Stimulated activated CD4-positive, alpha-beta T cell treated with anti-CD3 and anti-CD28 coated beads, Interleukin-15, amount 100 ng/mL, for 48 hours (primary cell): ENCODE results near the gene HUNK.
"Not testable (repeated sequence)": the region's sequence is repeated elsewhere in the genome, so short reads cannot be mapped to it uniquely, and the experiment has no call there.

Experiments
- DNase-seq, 2 donors: peaks; one replicate each; pipeline ENCODE4 v3.0.0-alpha.2; 2020; ENCODE audit warnings: low read depth in 2 of 2

HUNK gene

DNA sequence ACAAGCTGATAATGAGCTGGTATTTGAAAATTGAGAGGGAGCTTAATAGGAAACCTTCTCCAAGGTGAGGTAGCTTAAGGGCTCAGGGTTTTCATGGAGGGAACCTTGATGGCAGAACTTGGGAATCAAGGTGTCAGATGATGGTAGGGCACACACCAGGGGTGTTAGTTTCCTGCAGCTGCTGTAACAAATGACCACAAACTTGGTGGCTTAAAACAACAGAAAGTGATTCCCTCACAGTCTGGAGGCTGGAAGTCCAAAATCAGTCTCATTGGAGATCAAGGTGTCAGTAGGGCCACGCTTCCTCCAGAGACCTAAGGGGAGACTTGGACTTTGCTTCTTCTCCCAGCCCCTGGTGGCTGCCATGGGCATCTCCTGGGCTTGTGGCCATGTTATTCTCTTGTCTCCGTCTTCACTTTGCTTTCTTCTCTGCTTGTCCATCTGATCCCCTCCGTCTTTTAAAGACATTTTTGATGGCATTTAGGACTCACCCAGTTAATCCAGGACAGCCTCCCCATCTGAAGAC, 45.5 kb downstream of the HUNK start:
- DNase-seq = no peak

DNA sequence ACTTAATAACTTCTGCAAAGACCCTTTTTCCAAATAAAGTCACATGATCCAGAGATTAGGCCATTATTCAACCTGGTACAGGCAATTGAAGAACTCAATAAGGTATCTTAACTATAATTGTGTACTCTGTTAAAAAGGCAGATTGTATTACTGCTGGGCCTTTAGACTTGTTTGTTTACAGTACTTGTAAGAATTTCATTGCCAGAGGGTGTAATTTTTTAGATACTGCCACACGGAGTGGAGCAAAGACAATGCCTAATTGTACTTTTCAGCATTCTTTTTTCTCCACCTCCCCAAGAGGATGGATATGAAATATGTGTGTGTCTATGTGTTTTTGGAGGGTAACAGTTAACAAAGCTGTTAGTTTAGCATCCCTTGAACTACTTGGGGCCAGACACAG, 47.5 kb downstream of the HUNK start:
- DNase-seq = no peak

- no peak for DNase-seq
Measured at GRCh38 chr21:31921079-31921478, 48.3 kb downstream of the HUNK start.

- no peak for DNase-seq
Measured at GRCh38 chr21:31922881-31923280, 50.1 kb downstream of the HUNK start.

- DNase-seq = no peak
Measured at GRCh38 chr21:31923756-31924155, 50.9 kb downstream of the HUNK start.

GRCh38 chr21:31924548-31924947, 51.7 kb downstream of the HUNK start:
- no peak for DNase-seq

- no peak for DNase-seq
Measured at GRCh38 chr21:31926498-31926897, 53.7 kb downstream of the HUNK start.

- DNase-seq = no peak
Measured at GRCh38 chr21:31927689-31928353, 55.0 kb downstream of the HUNK start.

- no peak for DNase-seq
Measured at GRCh38 chr21:31928656-31929055, 55.8 kb downstream of the HUNK start.

GRCh38 chr21:31929548-31929947, 56.7 kb downstream of the HUNK start:
- no peak for DNase-seq

DNA sequence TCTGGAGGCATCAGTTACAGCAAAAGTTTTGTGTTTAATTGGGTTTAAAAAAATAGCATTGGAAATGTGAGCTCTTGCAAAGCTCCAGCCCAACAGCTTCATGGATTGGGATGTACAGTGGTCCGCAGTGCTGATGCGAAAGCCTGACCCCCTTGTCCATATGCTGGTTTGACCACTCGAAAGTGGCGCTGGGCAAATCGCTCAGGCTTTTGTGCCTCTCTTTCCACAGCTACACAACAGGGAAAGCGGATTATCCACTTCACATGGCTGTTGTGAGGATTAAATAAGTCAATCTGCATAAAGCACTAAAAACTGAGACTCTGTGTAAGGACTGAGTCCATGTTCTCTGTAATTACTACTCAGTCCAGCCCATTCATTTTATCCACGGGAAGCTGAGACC, 57.2 kb downstream of the HUNK start:
- no peak for DNase-seq

DNA sequence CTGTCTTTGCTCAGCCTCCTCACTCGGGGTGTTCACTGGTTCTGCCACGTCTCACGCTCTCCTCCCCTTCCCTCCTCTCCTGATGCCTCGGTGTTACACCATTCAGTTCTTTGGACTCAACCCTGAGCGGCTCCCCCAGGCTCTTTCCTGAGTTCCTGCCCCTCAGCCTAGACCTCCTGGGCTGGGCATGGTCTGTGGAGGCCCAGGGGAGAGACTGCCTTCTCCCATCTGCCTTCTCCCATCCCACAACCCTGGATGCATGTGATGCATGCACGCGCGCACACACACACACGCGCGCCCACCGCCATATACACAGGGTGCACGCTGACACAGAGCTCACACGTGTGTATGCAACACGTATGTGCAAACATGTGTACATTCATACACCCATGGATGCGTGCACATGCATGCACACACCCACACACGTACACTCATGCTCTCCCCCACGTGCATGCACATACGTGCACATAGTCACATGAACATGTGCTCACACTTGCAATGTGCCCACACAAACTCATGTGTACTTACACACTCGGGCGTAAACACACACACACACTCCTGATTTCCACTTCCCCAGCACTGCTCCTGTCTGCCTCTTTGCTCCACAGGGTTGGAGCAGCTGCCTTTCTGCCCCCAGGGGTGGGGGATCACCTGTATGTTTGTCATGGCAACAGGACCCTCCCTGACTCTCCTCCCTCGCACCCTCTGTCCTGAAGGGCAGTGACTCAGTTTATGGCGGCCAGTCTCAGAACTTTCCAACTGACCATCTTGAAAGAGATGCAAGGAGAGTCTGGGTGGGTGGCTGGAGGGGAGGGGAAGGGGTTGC, 59.0 kb downstream of the HUNK start:
- DNase-seq = no peak

- no peak for DNase-seq
Measured at GRCh38 chr21:31932470-31932764, 59.6 kb downstream of the HUNK start.

DNA sequence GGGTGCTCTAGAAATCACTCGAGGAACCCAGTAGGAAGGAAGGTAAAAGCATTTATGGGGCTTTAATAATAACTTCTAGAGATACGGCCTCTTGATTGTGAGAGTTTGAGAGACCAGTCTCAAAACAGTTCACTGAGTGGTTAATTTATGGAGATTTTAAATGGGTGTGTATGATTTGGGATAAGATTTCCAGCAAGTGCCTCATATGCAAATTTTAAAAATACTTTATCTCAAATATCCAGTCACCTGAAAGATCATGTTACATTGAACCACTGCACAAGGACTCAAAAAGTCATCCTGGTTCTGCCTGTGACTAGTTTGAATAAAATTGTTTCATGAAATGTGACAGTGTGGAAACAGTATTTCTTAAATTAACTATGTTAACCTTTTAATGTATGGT, 64.5 kb downstream of the HUNK start:
- no peak for DNase-seq

GRCh38 chr21:31938330-31939301, 65.8 kb downstream of the HUNK start:
- DNase-seq = no peak

DNA sequence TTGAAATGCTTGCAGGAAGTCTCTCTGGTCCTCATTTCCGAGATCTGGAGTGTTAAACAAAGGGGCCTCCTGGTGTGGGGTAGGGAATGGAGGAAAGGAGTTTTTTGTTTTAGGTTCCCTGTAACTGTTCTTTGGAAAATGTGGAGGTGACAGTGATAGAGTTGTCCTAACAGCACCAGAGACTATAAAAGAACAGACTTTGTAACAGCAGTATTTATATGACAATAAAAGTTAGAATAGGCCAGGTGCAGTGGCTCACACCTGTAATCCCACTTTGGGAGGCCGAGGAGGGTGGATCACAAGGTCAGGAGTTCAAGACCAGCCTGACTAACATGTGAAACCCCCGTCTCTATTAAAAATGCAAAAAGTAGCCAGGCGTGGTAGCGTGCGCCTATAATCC, 68.9 kb downstream of the HUNK start:
- no peak for DNase-seq

DNA sequence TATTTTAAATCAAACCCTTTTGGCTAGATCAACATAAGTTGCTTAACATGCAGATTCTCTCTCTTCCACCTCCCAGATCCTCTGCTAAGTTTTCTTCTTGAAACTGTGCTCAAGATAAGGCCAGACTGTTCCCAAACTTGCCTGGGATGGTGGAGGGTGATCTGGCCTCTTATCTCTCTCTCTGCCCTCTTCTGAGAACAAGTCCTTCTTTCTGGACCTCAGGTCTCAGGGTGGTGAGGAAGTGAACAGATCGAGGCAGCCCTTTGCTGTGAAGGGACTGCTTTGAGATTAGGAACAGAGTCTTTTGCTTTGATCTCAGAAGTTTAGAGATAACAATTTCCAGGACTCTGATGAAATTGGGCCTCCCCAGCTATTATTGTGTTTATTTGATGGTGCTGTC, 70.7 kb downstream of the HUNK start:
- no peak for DNase-seq

GRCh38 chr21:31945141-31945540, 72.3 kb downstream of the HUNK start:
- no peak for DNase-seq

- no peak for DNase-seq
Measured at GRCh38 chr21:31945546-31945945, 72.7 kb downstream of the HUNK start.

GRCh38 chr21:31946231-31946630, 73.4 kb downstream of the HUNK start:
- no peak for DNase-seq

GRCh38 chr21:31946876-31947550, 74.2 kb downstream of the HUNK start:
- not testable (repeated sequence) for DNase-seq

- DNase-seq = no peak
Measured at GRCh38 chr21:31948676-31949075, 75.9 kb downstream of the HUNK start.
